Left lobe of liver (tissue), 2 donors: ENCODE measurements around the gene CMIP. TPM values are rescaled to one million over a fixed set of nuclear protein-coding genes. Genes with fewer than 3 reads are reported as not detected.

Experiments
- ATAC-seq: fragments of 200-7000 bp; cut with Tn5 transposase; one replicate; pipeline ENCODE4 v1.9.1; 2020; ENCODE audit warnings: mild to moderate bottlenecking, moderate library complexity
- DNase-seq: peaks from one replicate; pipeline ENCODE4 v3.0.0-alpha.2; 2020; ENCODE audit warnings: low spot score
- total RNA-seq: library from RNA; stranded (reverse); gene quantifications from one replicate; pipeline ENCODE4 v1.2.1, GENCODE V29; 2021
- donor health status: DM: no; HTN: no; CAD: no; lungs with moderate emphysema.
- donor health status: DM: no; HTN: yes; CAD: no.

The CMIP gene
- total RNA-seq, 1 donor from 2014 or later = 15.4 TPM

- ATAC-seq = peak; percentile 1
Measured at GRCh38 chr16:81544700-81545271, 100.2 kb downstream of the CMIP start.

GRCh38 chr16:81545470-81546250 is 101.1 kb downstream of the CMIP start:
- ATAC-seq = no peak
- DNase-seq = no peak

More at GRCh38 chr16:81544700-81545271, 100.2 kb downstream of the CMIP start:
- DNase-seq = no peak

- DNase-seq (no peak), ATAC-seq (no peak)
Measured at GRCh38 chr16:81546781-81547180, 102.2 kb downstream of the CMIP start.

- DNase-seq (no peak), ATAC-seq (no peak)
Measured at GRCh38 chr16:81547194-81547938, 102.8 kb downstream of the CMIP start.

GRCh38 chr16:81547939-81548216 is 103.3 kb downstream of the CMIP start:
- DNase-seq = no peak
- no peak for ATAC-seq

- DNase-seq (no peak), ATAC-seq (no peak)
Measured at GRCh38 chr16:81548551-81548875, 103.9 kb downstream of the CMIP start.

- DNase-seq = peak; percentile 92
- peak; percentile 65 for ATAC-seq
Measured at GRCh38 chr16:81548876-81549546, 104.4 kb downstream of the CMIP start.

- peak; percentile 75 for ATAC-seq
- DNase-seq = peak; percentile 83
Measured at GRCh38 chr16:81549547-81550431, 105.2 kb downstream of the CMIP start.

GRCh38 chr16:81550432-81550808 is 105.8 kb downstream of the CMIP start:
- ATAC-seq = no peak
- DNase-seq = no peak

- no peak for ATAC-seq
- DNase-seq = no peak
Measured at GRCh38 chr16:81551151-81551808, 106.7 kb downstream of the CMIP start.

- DNase-seq (peak; percentile 86), ATAC-seq (peak; percentile 54)
Measured at GRCh38 chr16:81551821-81552304, 107.3 kb downstream of the CMIP start.

GRCh38 chr16:81552743-81553079 is 108.1 kb downstream of the CMIP start:
- no peak for ATAC-seq
- no peak for DNase-seq

GRCh38 chr16:81553080-81553813 is 108.6 kb downstream of the CMIP start:
- ATAC-seq (peak; percentile 49), DNase-seq (peak; percentile 70)

GRCh38 chr16:81553814-81554675 is 109.4 kb downstream of the CMIP start:
- ATAC-seq (no peak), DNase-seq (no peak)

- no peak for DNase-seq
- ATAC-seq = no peak
Measured at GRCh38 chr16:81554979-81555378, 110.4 kb downstream of the CMIP start.

GRCh38 chr16:81555660-81556059 is 111.1 kb downstream of the CMIP start:
- no peak for DNase-seq
- no peak for ATAC-seq

- DNase-seq (no peak), ATAC-seq (no peak)
Measured at GRCh38 chr16:81556715-81557284, 112.2 kb downstream of the CMIP start.

- ATAC-seq (no peak), DNase-seq (no peak)
Measured at GRCh38 chr16:81558077-81558443, 113.5 kb downstream of the CMIP start.
